Measurements from ENCODE around the gene TMEM89. TPM values are rescaled to one million over a fixed set of nuclear protein-coding genes. Genes with fewer than 3 reads are reported as not detected.

The TMEM89 gene
- total and polyA plus RNA-seq, 2 of the 13 experiments (the other 11 are each of a cell fraction or from before 2014, with no cell fraction given) = 0.31 to 0.59 TPM

DNA sequence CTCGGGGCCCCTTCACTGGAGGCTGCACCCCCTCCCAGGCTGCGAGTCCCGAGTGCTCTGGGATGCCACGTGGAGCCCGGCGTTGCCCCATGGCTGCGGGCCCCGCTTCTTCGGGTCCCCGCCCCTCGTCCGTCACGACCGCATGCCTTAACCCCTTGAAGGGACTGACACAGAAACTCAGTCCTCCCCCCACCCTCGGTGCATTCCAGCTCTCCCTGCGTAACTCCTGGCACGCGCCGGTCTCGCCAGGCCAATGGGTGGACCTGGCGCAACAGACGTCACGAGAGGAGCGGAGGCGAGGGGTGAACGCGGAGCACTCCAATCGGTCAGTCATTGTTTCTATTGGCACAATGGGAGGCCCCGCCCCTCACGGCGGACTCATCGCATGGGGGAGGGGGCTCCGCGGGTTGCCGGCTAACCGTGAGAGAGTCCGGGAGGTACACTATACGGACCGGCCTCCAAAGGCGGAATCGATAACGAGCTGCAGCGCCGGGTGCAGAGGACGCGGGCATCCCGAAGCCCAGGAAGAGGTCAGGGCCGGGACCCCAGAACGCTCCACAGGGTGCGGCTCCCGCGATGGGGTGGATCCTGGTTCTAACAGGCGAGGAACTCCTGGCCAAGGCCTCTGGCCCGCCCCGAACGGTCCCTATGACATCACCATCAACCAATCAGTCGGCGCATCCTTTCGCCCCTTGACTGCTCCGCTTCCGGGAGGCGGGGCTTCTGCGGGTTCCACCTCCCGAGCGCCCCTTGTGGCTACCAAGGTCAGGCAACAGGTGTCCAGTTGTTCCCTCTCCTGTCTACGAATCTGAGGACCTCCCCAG lies 42.1 kb upstream of the TMEM89 start (continued):
- TF ChIP-seq HIC2 (CRISPR knock-in tag; IDR thresholded peaks at IDR 0.05; ENCODE audit: low read depth) (peak; percentile 43; the same call in 1 of the 2 replicates), CENPX (CRISPR knock-in tag; IDR thresholded peaks at IDR 0.05) (no peak), ZNF547 (CRISPR knock-in tag; IDR thresholded peaks at IDR 0.05) (peak; percentile 96), GRHL1 (CRISPR knock-in tag; conservative IDR thresholded peaks at IDR 0.05) (no peak), ZNF609 (CRISPR knock-in tag; IDR thresholded peaks at IDR 0.05; ENCODE audit: borderline replicate concordance) (peak; percentile 46; the same call in 1 of the 2 replicates), PHF21A (CRISPR knock-in tag; IDR thresholded peaks at IDR 0.05) (peak; percentile 81), KLF11 (CRISPR knock-in tag; IDR thresholded peaks at IDR 0.05) (no peak), NBN (conservative IDR thresholded peaks at IDR 0.05) (no peak), USF2 (IDR thresholded peaks at IDR 0.05; ENCODE audit: low read depth, low read length) (no peak), USF2 (CRISPR knock-in tag; IDR thresholded peaks at IDR 0.05; ENCODE audit: borderline replicate concordance) (peak; percentile 63), KLF13 (CRISPR knock-in tag; IDR thresholded peaks at IDR 0.05) (0 out of 2 replicates have a peak, but pooled peaks have one; percentile 29), ZNF33A (CRISPR knock-in tag; IDR thresholded peaks at IDR 0.05; ENCODE audit: borderline replicate concordance) (no peak), ZNF30 (CRISPR knock-in tag; IDR thresholded peaks at IDR 0.05) (no peak), SCMH1 (CRISPR knock-in tag; IDR thresholded peaks at IDR 0.05; ENCODE audit: borderline replicate concordance) (no peak), MZF1 (CRISPR knock-in tag; IDR thresholded peaks at IDR 0.05; ENCODE audit: borderline replicate concordance) (peak; percentile 61; the same call in 1 of the 2 replicates), FOSL1 (CRISPR knock-in tag; IDR thresholded peaks at IDR 0.05; ENCODE audit: borderline replicate concordance) (no peak)
